HG02852 (cell line): ENCODE data around the gene CLRN2.
"Not testable (repeated sequence)": the region's sequence is repeated elsewhere in the genome, so short reads cannot be mapped to it uniquely, and the experiment has no call there.

Experiments used
- ATAC-seq: cut with Tn5 transposase; IDR thresholded peaks from one replicate; pipeline ENCODE4 v1.9.1; 2021; ENCODE audit warnings: mild to moderate bottlenecking, moderate library complexity; ENCODE audit not compliant: unreplicated experiment

Gene CLRN2

DNA sequence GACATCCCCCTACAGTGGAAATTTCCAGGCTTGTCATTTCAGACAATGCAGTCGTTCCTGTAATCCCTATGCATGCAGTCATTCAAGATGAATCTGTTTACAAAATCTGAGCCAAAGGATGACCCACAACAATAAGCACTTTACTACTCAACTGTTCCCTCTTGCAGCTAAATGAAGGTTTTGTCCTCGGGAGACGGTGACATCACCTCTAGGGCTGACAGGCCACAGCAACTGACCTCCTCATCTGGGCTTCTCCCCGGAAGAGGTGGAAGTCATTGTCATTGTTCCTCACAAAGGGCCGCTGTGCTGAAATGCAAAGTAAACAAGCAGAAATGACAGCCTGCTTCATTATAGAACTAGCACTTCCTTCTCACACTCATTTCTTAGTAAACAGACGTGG is 29.2 kb downstream of the CLRN2 start:
- no peak for ATAC-seq

DNA sequence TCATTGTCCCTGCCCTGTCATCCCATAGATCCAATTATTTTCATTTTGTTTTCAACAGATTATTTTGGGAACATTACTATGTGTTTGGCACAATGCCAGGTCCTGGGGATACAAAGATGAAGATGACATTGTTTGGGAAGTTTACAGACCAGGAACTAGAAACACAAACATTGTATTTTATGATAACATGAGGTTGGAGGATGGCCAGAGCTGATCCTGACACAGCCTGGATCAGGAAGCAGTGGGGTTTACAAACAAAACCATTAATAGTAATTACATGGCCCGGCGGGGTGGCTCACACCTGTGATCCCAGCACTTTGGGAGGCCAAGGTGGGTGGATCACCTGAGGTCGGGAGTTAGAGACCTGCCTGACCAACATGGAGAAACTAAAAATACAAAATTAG is 29.9 kb downstream of the CLRN2 start:
- no peak for ATAC-seq

DNA sequence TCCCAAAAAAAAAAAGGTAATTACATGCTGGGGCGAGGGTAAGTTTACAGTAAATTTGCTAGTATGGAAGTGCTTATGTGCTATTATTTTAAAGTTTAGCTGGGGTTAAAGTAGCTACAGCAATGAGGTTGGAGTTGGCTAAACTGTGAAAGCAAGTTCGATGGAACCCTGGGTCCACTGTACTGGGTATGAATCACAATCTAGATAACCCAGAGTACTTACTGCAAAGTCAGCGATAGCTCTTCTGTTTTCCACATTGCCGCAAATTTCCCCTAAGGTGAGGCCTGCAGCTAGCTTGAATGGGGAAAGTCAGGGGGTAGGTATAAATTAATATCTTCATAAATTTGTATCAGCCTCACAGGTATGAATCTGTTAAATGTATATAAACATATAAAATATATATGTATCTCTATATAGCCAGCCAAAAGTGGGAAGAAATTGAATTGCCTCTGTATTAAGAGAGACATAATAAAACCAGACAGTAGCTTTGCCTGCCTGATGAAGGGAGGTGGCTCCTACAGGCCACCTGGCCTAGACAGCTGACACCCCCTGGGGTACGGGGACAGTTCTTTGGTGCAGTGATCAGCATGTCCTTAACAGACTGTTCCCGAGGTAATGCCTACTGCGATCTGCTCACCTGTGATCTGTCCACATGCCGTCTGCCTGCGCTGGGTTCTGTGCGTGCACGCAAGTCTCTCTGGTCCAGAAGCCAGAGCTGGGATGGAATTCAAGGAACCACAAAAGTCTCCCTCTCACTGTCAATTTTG is 30.6 kb downstream of the CLRN2 start:
- no peak for ATAC-seq

DNA sequence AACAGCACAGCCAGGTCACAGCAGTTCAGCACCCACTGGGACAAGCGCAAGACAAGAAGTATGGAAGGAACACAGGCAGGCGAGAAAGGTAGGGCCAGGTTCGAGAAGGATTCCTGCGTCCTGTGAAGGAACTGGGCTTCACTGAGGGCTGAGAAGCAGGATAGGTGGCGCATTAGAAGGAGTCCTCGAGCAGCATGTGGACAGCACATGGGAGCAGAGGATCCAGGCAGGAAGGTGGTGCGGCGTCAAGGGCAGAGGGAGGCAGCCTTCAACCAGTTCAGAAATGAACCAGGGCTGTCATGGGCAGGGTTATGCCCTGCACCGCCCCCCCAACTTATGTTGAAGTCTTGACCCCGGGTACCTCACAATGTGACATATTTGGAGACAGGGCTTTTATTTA is 31.3 kb downstream of the CLRN2 start:
- no peak for ATAC-seq

DNA sequence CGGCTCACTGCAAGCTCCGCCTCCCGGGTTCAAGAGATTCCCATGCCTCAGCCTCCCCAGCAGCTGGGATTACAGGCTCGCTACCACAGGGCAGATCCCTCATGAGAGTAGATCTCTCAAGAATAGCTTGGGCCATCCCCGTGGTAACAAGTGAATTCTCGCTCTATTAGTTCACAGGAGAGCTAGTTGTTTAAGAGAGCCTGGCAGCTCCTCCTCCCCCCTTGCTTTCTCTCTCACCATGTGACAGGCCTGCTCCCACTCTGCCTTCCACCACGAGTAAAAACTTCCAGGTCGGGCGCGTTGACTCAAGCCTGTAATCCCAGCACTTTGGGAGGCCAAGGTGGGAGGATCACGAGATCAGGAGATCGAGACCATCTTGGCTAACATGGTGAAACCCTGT is 31.7 kb downstream of the CLRN2 start:
- no peak for ATAC-seq

DNA sequence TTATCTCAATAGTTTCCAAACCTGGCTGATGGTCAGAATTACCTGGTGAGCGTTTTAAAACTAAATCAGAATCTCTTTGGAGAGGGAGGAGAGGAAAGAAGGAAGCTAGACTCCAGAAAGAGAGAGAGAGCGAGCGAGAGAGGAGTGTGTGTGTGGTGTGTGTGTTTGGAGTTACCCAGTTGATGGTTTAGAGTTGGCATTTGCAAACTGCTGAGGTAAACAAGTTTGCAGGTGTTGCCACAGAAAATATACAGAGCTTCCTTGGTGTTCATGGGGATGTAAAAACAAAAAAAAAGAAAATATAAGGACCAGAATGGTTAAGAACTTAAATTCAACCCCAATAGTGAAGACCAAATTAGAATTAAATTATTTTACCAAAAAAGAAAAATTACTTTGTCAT is 35.6 kb downstream of the CLRN2 start:
- ATAC-seq = no peak

DNA sequence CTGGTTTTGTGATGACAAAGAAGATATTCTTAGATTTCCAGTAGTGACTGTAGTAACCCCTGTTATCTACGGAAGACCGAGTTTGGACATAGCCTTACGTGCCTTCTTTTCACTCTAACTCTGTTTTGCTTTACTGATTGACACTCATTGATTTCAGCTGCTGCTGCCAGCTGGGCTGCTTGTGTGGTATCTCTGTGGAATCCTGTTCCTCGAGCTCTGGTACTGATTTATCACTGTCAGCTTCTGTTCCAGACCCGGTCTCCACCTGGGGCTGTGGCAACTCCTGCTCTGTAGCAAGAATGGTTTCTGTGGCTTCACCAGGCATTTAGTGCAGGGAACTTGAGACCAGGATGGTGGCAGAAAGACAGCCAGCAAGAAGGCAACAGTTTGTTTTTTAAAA is 37.5 kb downstream of the CLRN2 start:
- no peak for ATAC-seq

DNA sequence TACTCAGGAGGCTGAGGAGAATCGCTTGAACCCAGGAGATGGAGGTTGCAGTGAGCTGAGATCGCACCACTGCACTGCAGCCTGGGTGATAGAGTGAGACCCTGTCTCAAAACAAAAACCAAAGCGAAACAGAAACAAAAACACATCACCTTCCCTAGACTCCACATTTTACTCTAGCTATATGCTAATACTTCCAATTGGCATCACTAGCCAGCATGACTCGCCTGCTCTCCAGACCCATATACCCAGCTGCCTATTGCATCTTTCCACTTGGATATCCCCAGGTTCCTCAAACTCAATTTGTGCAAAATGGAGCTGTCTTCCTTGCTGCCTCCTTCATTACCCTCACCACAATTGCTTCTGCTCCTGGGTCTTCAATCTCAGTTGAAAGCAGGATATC is 39.6 kb downstream of the CLRN2 start:
- ATAC-seq = no peak

DNA sequence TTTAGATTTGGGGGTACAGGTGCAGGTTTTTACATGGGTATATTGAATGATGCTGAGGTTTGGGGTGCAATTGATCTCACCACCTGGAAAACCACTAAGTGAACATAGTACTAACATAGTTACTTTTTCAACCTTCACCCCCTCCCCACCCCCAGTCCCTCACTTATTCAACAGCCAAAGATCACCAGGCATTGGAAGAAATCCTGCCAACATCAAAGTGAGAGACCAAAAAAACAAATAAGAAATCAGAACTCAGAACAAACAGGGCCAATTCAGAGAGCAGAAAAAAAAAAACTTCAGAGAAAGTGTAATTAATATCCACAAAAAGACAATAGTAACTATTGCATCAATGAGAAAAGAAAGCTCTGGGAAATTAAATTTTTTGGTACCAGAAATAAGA is 41.5 kb downstream of the CLRN2 start:
- ATAC-seq = no peak

DNA sequence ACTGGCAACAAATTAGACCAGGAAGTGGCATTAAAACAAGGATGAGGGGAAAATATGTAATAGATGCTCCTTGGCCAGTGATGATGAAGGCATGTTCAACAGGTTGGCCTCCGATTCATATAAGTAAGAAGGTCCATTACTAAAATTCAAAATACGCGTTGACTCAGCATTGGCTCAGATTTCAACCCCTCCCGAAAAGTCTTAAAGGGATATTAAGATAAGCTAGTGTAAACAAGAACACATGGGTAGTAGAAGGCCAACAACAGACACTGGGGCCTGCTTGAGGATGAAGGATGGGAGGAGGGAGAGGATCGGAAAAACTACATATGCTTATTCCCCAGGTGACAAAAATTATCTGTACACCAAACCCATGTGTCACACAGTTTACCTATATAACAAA is 42.9 kb downstream of the CLRN2 start:
- no peak for ATAC-seq

DNA sequence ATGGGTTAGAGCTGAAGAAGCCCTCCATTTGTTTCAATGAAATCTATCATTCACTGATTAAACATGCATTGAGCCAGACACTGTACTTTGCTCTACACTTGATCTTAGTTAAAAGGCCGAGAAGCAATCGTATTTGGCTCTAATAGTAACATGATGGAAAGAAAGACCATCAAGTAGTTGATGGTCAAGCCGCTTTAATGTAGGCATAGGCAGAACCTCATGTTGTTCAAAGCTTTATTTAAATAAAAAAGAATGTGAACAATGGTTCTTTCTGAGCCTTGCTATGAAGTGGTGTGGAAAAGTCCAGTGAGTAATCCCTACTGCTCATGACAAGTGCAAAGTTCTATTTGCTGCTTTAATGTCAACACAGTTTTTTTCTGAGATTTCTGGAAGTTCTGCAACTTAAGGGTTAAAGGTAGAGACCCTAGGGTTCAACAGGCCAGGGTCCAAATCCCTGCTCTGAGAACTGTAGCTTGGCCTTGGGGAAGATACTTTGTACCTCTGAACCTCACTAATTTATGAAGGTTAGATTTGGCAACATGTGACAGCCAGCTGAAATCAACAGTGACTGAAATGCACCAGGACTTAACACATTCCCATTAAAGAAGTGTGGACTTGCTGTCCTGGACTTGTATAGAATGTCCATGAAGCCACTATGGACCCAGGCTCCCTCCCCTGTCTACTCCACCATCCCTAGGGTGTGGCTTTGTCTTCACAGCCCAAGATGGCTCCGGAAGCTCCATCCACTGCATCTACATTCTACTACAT is 44.2 kb downstream of the CLRN2 start:
- ATAC-seq = no peak

DNA sequence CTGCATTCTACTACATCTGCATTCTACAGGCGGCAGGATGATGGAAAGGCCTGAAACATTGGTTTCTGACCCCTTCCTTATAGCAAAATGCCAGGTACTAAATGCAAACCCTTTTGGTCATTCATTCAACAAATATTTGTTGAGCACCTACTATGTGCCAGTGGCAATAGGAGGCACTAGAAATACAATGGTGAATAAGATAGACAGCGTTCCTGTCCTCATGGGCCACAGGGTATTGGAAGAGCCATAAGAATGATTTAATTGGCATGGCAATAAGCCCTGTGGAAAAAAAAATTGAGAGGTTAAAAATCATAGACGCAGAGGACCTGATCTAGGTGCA is 44.7 kb downstream of the CLRN2 start:
- no peak for ATAC-seq

DNA sequence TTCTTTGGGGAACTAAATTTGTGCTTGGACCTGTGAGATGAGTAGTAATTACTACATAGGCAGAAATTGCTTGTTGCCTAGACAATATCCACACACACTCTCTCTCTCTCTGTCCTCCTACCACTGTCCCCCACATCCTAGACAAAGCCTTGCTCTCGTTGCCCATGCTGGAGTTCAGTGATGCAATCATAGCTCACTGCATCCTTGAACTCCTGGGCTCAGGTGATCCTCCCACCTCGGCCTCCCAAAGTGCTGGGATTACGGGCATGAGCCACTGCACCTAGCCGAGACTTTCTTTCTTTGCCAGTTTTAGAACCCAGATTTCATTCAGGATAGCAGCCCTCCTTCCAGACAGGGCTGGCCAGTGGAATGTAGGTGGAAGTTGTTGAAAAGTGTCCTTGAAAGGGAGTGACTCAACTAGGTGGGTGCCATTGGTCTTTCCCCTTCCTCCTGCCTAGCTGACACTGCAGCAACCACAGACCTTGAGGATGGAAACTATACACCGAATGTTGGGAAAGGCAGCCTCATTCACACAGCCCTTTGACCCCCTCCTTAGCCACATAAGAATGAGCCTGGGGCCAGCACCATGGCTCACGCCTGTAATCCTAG is 45.2 kb downstream of the CLRN2 start:
- ATAC-seq = no peak

DNA sequence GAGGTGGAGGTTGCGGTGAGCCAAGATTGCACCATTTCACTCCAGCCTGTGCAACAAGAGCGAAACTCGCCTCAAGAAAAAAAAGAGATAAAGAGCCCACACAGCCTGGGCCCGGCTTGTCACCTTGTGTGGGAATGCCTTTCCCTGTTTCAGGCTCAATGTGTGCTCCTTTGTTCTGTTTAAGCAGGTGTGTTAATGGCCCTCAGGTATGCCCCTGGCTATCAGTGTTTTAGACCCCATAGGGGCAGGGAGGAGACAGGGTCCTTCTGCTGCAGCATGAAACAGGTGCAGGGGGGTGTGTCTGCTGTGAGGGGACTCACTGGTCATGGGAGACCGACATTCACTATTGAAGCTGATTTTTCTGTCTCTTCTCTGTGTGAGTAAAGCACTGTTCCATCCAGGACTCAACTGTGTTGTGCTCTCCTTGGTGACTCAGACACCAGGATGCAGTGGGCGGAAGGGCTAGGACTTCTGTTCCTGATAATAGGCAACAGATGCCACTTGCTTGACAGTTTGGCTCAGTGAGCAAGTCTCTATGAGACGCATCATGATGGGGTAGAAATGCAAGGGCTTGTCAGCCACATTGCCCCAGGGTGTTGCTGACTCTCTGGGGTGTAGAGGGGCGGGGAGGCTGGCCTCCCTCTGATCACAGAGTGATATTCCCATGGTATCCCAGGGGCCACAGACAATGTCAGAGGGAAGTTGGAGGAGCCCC is 46.4 kb downstream of the CLRN2 start:
- no peak for ATAC-seq

DNA sequence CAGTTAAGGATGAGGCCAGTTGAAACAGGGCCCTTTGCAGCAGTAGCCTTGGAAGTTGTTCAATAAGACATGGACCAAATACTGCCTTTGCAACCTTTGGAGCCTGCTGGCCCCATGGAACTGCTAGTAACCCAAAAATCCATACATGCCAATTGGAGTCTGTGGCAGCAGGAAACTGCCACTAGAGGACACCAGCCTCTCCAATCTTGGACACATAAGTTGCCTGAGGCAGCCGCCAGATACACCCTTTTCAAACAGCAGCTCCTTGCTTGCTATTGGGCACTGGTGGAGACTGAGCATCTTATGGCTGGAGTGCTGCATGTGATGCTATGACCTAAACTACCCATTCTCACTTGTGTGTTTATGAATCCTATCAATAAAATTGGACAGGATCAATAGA is 47.2 kb downstream of the CLRN2 start:
- ATAC-seq = no peak

DNA sequence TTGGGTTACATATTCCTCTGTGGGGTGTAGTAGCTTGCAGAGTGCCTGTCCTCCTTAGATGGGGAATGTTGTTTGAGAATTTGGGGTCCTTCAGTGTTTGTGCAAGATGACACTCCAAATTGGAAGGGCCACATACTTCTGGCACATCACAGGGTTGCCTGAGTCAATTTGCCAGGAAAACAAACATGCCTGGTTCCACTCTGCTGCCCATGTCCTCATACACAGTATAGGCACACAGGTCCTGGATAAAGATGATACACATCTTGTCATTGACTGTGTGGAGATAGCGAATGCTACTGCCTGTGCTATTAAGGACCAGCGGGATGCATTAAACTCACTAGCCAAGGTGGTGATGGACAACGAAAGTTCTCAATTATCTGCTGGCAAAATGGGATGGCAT is 50.9 kb downstream of the CLRN2 start:
- ATAC-seq = no peak

DNA sequence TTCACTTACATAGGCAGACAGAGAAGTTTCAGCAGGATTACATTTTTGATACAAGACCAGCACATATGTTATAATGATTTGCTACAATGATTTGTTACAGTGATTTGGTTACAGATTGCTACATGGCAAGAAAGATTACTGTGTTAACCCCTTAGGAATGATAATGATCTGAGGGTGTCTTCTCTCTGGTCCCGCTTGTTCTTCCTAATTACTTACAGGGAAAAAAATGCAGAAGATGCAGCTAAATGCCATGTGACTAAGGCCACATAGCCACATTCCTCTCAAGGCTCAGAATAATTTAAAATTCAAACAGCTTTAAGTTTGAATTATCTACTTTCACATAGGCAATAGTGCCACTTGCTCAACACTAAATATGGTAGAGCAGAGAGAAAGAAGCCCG is 52.3 kb downstream of the CLRN2 start:
- ATAC-seq = no peak

DNA sequence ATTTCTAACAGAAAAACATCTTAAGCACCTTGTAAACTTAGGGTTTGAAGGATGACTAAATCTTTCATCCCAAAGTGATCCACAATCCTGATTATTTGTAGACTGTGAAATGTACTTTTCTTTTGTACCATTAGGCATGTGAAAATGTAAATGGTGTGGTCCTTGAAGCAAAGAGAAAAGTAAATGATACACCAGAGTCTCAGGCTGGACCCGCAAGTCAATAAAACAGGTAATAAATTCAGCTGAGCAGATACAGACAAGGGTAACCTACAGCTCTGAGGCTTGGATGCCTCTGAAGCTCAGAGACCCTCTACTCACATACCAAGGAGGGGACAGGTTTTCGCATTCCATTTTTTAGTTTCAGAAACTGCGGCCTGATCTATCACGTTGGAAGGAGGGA is 59.2 kb downstream of the CLRN2 start:
- no peak for ATAC-seq

DNA sequence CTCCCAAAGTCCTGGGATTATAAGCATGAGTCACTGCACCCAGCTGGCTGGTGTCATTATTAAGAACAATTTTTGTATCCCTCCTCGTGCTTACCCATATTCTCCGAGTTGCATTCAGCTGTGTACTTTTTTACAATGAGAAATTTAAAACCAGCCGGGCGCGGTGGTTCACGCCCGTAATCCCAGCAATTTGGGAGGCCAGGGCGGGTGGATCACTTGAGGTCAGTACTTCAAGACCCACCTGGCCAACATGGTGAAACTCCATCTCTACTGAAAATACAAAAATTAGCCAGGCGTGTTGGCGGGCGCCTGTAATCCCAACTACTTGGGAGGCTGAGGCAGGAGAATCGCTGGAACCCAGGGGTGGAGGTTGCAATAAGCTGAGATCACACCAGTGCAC is 60.2 kb downstream of the CLRN2 start:
- ATAC-seq = not testable (repeated sequence)
